ENCODE measurements around the gene FEN1.

GRCh38 chr11:61838501-61838900 is 45.8 kb downstream of the FEN1 start:
- no peak for TF ChIP-seq CTCF (IDR thresholded peaks at IDR 0.05; ENCODE audit: insufficient read depth, low read depth, low read length)
- no peak for TF ChIP-seq EZH2 (IDR thresholded peaks at IDR 0.05; ENCODE audit: insufficient read depth, low read length)
